Keratinocyte (primary cell): Measurements from ENCODE around the gene ZSCAN5A. TPM values are rescaled to one million over a fixed set of nuclear protein-coding genes. Genes with fewer than 3 reads are reported as not detected.

Experiments
- DNase-seq: peaks from one replicate; pipeline ENCODE4 v3.0.0-alpha.2; 2011; ENCODE audit warnings: low read depth, missing footprints, low spot score
- FAIRE-seq: peaks from 2 replicates; lab custom pipeline; 2011; peaks lifted over from hg19 to GRCh38; lab: Jason Lieb, UNC
- H2AFZ ChIP-seq: 2 replicates; pipeline ENCODE4 v1.6.0; 2012; ENCODE audit warnings: low read length, control low read depth, inconsistent platforms; ENCODE audit not compliant: control insufficient read depth
- H3K27ac ChIP-seq: 2 replicates; pipeline ENCODE4 v1.5.1; 2011; ENCODE audit warnings: low read length; ENCODE audit not compliant: control insufficient read depth, insufficient read depth
- H3K27me3 ChIP-seq: 3 replicates; pipeline ENCODE4 v1.6.0; 2011; ENCODE audit warnings: low read length; ENCODE audit not compliant: control insufficient read depth, insufficient read depth; ENCODE audit errors: extremely low read depth
- H3K36me3 ChIP-seq, 2 experiments: 2 replicates in 1 of 2; 3 replicates in 1 of 2; pipeline ENCODE4 v1.5.1; 2011; ENCODE audit warnings: low read length in 2 of 2, mild to moderate bottlenecking in 1 of 2; ENCODE audit not compliant: control insufficient read depth in 2 of 2, insufficient read depth in 2 of 2; ENCODE audit errors: extremely low read depth in 1 of 2
- H3K4me1 ChIP-seq: 3 replicates; pipeline ENCODE4 v1.5.1; 2011; ENCODE audit warnings: low read length; ENCODE audit not compliant: control insufficient read depth, insufficient read depth; ENCODE audit errors: extremely low read depth
- H3K4me2 ChIP-seq: 3 replicates; pipeline ENCODE4 v1.6.0; 2011; ENCODE audit warnings: low read depth, low read length; ENCODE audit not compliant: control insufficient read depth, insufficient read depth; ENCODE audit errors: extremely low read depth
- H3K4me3 ChIP-seq, 3 experiments: fragments of 200-600 bp in 1 of 3; sonication (generic) in 1 of 3; 2 replicates in 2 of 3; 3 replicates in 1 of 3; pipeline ENCODE4 v1.5.1; 2011 to 2016; ENCODE audit warnings: low read length in 3 of 3, mild to moderate bottlenecking in 3 of 3, control low read depth in 2 of 3, inconsistent platforms in 1 of 3, low read depth in 1 of 3, mixed read lengths in 1 of 3, mixed run types in 1 of 3, moderate library complexity in 1 of 3; ENCODE audit not compliant: control insufficient read depth in 2 of 3, insufficient read depth in 2 of 3; ENCODE audit errors: extremely low read depth in 1 of 3
- H3K79me2 ChIP-seq: 2 replicates; pipeline ENCODE4 v1.6.0; 2012; ENCODE audit warnings: low read length; ENCODE audit not compliant: control insufficient read depth, insufficient read depth
- H3K9ac ChIP-seq: 3 replicates; pipeline ENCODE4 v1.6.0; 2011; ENCODE audit warnings: low read length; ENCODE audit not compliant: control insufficient read depth, insufficient read depth; ENCODE audit errors: extremely low read depth
- H3K9me1 ChIP-seq: 3 replicates; pipeline ENCODE4 v1.6.0; 2011; ENCODE audit warnings: low read length; ENCODE audit not compliant: control insufficient read depth, insufficient read depth; ENCODE audit errors: extremely low read depth
- H3K9me3 ChIP-seq: 2 replicates; pipeline ENCODE4 v1.5.1; 2012; ENCODE audit warnings: low read depth, low read length; ENCODE audit not compliant: control insufficient read depth
- H4K20me1 ChIP-seq: 3 replicates; pipeline ENCODE4 v1.6.0; 2011; ENCODE audit warnings: low read length; ENCODE audit not compliant: control insufficient read depth, insufficient read depth; ENCODE audit errors: extremely low read depth
- CTCF ChIP-seq, 3 experiments: IDR thresholded peaks in 1 of 3; conservative IDR thresholded peaks in 1 of 3; optimal IDR thresholded peaks in 1 of 3; 2 replicates in 2 of 3; 3 replicates in 1 of 3; pipeline versions ENCODE3 to v1.5.1; 2011; ENCODE audit warnings: low read length in 3 of 3, mild to moderate bottlenecking in 3 of 3, moderate library complexity in 2 of 3, control low read depth in 1 of 3, inconsistent platforms in 1 of 3; ENCODE audit not compliant: insufficient read depth in 2 of 3; ENCODE audit errors: extremely low read depth in 1 of 3
- EZH2 ChIP-seq: IDR thresholded peaks from one replicate; pipeline ENCODE4 v1.6.1; 2012; ENCODE audit warnings: inconsistent platforms, mild to moderate bottlenecking, low read length, moderate library complexity
- dilution Hi-C: fragments of 300-500 bp; cut with MboI; formaldehyde crosslinking; loops from one replicate; pipeline ENCODE4 v1.7.0; 2020; ENCODE audit warnings: low sequenced_read_pairs; ENCODE audit not compliant: extremely low pct_ligation_motif_present
- polyA plus RNA-seq, 5 experiments: library from polyadenylated mRNA; depleted of rRNA in 3 of 5; stranded (reverse) in 3 of 5; stranded (forward) in 1 of 5; unstranded in 1 of 5; fragments of >200 nt; gene quantifications; 1 replicate in 1 of 5; 2 replicates in 3 of 5; 3 replicates in 1 of 5; pipeline versions ENCODE4 v1.2.1 to v1.2.3, GENCODE V29; 2011 to 2012; ENCODE audit warnings: missing spikeins in 2 of 5, low read depth in 1 of 5, low replicate concordance in 1 of 5

The ZSCAN5A gene
- polyA plus RNA-seq, 1 donor (not counting 4 experiments of a cell fraction or from before 2014, with no cell fraction given): 6.1 TPM

DNA sequence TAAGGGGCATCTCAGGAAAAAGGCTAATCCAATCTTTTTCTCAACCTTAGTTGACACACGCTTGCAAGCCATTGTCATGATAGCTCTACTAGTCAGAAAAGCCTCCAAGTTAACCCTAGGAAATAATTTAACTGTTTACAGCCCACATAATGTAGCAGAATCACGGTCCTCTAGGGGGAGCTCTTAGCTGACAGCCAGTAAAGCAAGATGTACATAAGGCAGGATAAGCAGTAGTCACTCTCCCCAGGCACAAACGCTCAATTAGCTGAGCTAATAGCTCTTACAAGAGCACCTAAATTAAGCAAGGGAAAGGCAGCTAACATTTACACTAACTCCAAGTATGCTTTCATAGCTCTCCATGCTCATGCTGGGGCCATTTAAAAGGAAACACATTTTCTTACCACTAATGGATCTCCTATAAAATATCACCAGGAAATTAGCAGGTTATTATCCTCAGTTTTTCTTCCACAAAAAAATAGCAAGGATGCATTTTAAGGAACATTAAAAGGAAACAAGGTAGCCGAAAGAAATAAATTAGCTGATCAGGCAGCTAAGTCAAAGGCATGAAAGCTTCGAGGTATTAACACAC is 33.7 kb upstream of the ZSCAN5A start:
- FAIRE-seq (peak; percentile 41), DNase-seq (no peak)
- TF ChIP-seq EZH2 (no peak), CTCF (optimal IDR thresholded peaks at IDR 0.05 in 1 of 3, IDR thresholded peaks at IDR 0.05 in 1 of 3, conservative IDR thresholded peaks at IDR 0.05 in 1 of 3; ENCODE audit: extremely low read depth in 1 of 3, insufficient read depth in 2 of 3, low read length in 3 of 3) (peak in 2 of 3 experiments; percentile 32 to 45)
- H3K79me2 ChIP-seq: no peaks in the 10 kb centered on the region
- H2AFZ ChIP-seq: no peak overlapping the region
- H3K36me3 ChIP-seq: no peaks in the 10 kb centered on the region
- H3K27ac ChIP-seq: no peak overlapping the region
- H3K4me2 ChIP-seq: no peak overlapping the region
- no peaks in the 10 kb centered on the region for H4K20me1 ChIP-seq
- dilution Hi-C loops: no loop called here
- H3K9ac ChIP-seq: no peak overlapping the region
- no peaks in the 10 kb centered on the region for H3K9me3 ChIP-seq
- no peaks in the 10 kb centered on the region for H3K9me1 ChIP-seq
- no peak overlapping the region for H3K4me3 ChIP-seq
- no peaks in the 10 kb centered on the region for H3K27me3 ChIP-seq
- H3K4me1 ChIP-seq: no peaks in the 10 kb centered on the region

DNA sequence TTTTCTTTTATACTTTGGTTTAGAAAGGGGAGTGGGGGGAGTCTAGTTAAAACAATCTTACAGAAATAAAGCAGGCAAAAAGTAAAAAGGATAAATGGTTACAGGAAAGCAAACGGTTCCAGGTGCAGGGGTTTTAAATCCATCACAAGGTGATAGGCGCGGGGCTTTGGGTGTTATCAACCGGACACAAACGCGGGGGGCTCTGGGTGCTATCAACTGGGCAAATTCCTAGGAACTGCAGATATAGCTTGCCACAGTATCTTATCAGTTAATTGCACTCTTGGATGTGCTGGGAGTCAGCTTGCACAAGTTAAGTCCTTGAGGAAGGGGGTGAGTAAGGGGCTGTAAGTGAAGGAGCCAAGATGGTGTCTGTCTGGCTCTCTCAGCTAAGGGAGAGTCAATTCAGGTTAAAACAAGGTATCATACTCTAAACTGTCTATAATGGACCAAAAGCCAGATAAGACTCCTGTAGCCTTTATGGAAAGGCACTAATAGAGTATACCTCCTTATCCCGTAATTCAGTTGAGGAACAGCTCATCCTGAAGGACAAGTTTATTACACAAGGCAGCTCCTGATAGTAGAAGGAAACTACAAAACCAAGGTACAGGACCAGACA is 32.6 kb upstream of the ZSCAN5A start:
- H3K9me1 ChIP-seq: no peaks in the 10 kb centered on the region
- H3K79me2 ChIP-seq: no peaks in the 10 kb centered on the region
- H3K4me2 ChIP-seq: no peak overlapping the region
- no peaks in the 10 kb centered on the region for H3K36me3 ChIP-seq
- H3K4me3 ChIP-seq: no peak overlapping the region
- no peaks in the 10 kb centered on the region for H4K20me1 ChIP-seq
- H3K9ac ChIP-seq: no peak overlapping the region
- no peak overlapping the region for H2AFZ ChIP-seq
- H3K9me3 ChIP-seq: no peaks in the 10 kb centered on the region
- no peaks in the 10 kb centered on the region for H3K27me3 ChIP-seq
- DNase-seq (no peak), FAIRE-seq (no peak)
- dilution Hi-C loops: no loop called here
- H3K4me1 ChIP-seq: no peaks in the 10 kb centered on the region
- TF ChIP-seq CTCF (optimal IDR thresholded peaks at IDR 0.05 in 1 of 3, IDR thresholded peaks at IDR 0.05 in 1 of 3, conservative IDR thresholded peaks at IDR 0.05 in 1 of 3; ENCODE audit: extremely low read depth in 1 of 3, insufficient read depth in 2 of 3, low read length in 3 of 3) (no peak), EZH2 (no peak)
- H3K27ac ChIP-seq: no peak overlapping the region
